ENCODE data around the gene ACOX2. TPM values are rescaled to one million over a fixed set of nuclear protein-coding genes. Genes with fewer than 3 reads are reported as not detected.

Gene ACOX2
- total RNA-seq, 1 donor from 2014 or later: 1.7 TPM

DNA sequence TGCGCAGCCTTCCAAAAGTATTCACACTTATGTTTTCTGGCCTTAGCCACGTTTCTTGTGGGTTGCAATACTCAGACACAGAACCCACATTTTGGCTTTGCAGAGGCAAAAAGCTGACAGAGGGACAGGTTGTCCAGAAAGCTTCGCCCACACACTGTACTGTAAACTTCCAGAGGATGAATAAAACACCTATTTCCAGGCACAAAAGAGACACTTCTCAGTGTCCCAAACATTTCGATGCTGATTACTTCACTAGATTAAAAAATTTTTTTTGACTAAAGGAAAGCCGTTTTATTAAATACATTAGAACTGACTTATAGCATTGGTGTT, 73.1 kb downstream of the ACOX2 start:
- DNase-seq (ENCODE audit: low read depth): no peak
- peak overlapping the region; percentile 31 for H3K4me3 ChIP-seq (ENCODE audit: low read depth, low read length)
- TF ChIP-seq, protein P1, sequence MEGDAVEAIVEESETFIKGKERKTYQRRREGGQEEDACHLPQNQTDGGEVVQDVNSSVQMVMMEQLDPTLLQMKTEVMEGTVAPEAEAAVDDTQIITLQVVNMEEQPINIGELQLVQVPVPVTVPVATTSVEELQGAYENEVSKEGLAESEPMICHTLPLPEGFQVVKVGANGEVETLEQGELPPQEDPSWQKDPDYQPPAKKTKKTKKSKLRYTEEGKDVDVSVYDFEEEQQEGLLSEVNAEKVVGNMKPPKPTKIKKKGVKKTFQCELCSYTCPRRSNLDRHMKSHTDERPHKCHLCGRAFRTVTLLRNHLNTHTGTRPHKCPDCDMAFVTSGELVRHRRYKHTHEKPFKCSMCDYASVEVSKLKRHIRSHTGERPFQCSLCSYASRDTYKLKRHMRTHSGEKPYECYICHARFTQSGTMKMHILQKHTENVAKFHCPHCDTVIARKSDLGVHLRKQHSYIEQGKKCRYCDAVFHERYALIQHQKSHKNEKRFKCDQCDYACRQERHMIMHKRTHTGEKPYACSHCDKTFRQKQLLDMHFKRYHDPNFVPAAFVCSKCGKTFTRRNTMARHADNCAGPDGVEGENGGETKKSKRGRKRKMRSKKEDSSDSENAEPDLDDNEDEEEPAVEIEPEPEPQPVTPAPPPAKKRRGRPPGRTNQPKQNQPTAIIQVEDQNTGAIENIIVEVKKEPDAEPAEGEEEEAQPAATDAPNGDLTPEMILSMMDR (conservative IDR thresholded peaks at IDR 0.05; ENCODE audit: low read depth, low read length): no peak

DNA sequence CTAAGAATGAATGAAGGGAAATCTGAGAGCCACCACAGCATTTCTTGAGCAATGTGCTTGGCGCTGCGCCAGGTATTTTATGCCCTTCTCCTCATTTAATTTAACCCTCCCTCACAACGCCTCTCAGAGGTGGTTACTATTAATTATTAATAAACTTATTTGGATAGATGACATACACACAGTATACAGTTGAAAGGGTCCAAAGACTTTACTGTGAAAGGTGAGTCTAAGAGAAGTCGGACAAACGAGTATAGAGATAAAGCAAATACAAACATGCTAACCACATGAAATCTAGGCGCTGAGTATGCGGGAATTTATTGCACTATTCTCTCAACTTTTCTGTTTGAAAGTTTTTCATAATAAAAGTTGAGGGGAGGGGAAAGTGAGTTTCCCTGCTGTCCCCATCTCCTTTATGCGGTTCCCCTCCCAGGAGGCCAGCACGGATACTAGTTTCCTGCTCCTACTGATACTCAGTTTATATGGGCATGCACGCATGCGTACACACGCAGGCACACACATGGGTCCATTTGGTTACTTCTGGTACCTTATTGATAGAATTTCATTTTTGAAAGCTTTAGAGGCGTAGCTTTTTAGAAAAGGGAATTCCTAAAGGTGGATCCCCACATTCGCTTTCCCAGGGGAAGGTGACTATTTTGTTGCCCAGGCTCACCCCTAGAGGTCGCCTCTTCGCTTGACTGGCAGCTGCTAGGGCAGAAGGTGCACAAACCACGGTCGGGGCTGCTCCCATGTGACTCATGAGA, 73.6 kb downstream of the ACOX2 start:
- DNase-seq (ENCODE audit: low read depth): no peak
- peak overlapping the region; percentile 31 for H3K4me3 ChIP-seq (ENCODE audit: low read depth, low read length)
- TF ChIP-seq, protein P1 (conservative IDR thresholded peaks at IDR 0.05; ENCODE audit: low read depth, low read length): peak; percentile 93

DNA sequence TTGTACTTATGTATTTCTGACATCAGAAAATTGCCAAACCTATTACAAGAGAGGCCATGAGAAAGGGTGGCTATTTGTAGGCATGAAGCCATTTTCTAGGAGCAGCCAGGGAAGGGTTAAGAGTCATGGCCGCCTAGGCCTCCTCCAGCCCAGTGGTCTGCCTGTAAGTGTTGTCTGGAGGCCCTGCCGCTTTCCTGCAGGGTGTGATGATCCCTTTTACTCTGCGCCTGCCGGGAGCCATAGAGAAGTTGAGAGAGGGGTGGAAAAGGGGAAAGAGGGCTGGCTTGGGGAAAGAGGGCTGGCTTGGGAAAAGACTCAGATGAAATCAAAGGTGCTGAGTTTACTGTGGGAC, 74.2 kb downstream of the ACOX2 start:
- DNase-seq (ENCODE audit: low read depth): no peak
- TF ChIP-seq, protein P1 (conservative IDR thresholded peaks at IDR 0.05; ENCODE audit: low read depth, low read length): no peak
- no peak overlapping the region for H3K4me3 ChIP-seq (ENCODE audit: low read depth, low read length)

DNA sequence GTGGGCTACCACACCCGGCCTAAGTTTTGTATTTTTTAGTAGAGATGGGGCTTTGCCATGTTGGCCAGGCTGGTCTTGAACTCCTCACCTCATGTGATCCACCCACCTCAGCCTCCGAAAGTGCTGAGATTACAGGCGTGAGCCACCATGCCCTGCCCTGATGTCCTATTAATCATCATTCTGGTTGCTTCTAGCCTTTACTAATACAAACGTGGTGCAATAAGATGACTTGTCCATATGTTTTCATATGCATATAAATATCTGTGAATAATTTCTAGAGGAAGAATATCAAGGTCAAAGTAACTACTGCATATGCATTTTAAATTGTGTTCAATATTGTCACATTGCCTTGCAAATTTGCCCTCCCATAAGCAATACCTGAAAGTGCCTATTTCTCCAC, 77.8 kb downstream of the ACOX2 start:
- TF ChIP-seq, protein P1 (conservative IDR thresholded peaks at IDR 0.05; ENCODE audit: low read depth, low read length): no peak
- H3K4me3 ChIP-seq (ENCODE audit: low read depth, low read length): no peak overlapping the region
- no peak for DNase-seq (ENCODE audit: low read depth)

Other genes starting within 250 kb of the ACOX2 start
- gene RPP14, start 230.9 kb downstream of the ACOX2 start, total RNA-seq: 7.6 and 14.8 TPM in 2 replicates
- 6.1 and 7.3 TPM in 2 replicates for gene HTD2, start 230.7 kb downstream of the ACOX2 start, total RNA-seq
- gene PXK, start 204.3 kb downstream of the ACOX2 start, total RNA-seq: 10.1 and 12.4 TPM in 2 replicates
- 99.5 and 103 TPM in 2 replicates for gene PDHB, start 103.4 kb downstream of the ACOX2 start, total RNA-seq
- gene KCTD6, start 45.1 kb downstream of the ACOX2 start, total RNA-seq: 7.7 and 7.9 TPM in 2 replicates
- 0.22 and 1.3 TPM in 2 replicates for gene FAM107A, start 40.2 kb upstream of the ACOX2 start, total RNA-seq
- not detected in 2 replicates for gene FAM3D, start 129.6 kb upstream of the ACOX2 start, total RNA-seq